ENCODE measurements around the gene DEFB121.
"Not testable (repeated sequence)": the region's sequence is repeated elsewhere in the genome, so short reads cannot be mapped to it uniquely, and the experiment has no call there.

Gene DEFB121

GRCh38 chr20:31406115-31406514 lies at the start of gene DEFB121:
DEFB121 (minus strand) TSS chr20:31406215; CDS start chr20:31406152, 63 bp downstream.
- in situ Hi-C loops (cut with HindIII; ENCODE audit: low sequenced_read_pairs), result loop anchor here (5.0 kb wide), 1 partner anchor 39 kb away; the partner anchor contains the start of gene DEFB118

- in situ Hi-C loops (cut with HindIII; ENCODE audit: low sequenced_read_pairs), result no loop called here
Measured at GRCh38 chr20:31454361-31454760, 48.3 kb upstream of the DEFB121 start.

GRCh38 chr20:31452575-31452974 lies 46.6 kb upstream of the DEFB121 start:
- in situ Hi-C loops (cut with HindIII; ENCODE audit: low sequenced_read_pairs), result no loop called here

GRCh38 chr20:31449511-31450414 lies 43.7 kb upstream of the DEFB121 start:
- in situ Hi-C loops (cut with HindIII; ENCODE audit: low sequenced_read_pairs), result no loop called here

- in situ Hi-C loops (cut with HindIII; ENCODE audit: low sequenced_read_pairs), result no loop called here
Measured at GRCh38 chr20:31446084-31446819, 40.2 kb upstream of the DEFB121 start.

GRCh38 chr20:31440012-31440659 lies 34.1 kb upstream of the DEFB121 start, which contains the start of gene DEFB123:
DEFB123 (plus strand) TSS chr20:31440632; CDS start chr20:31440699, 67 bp downstream.
- in situ Hi-C loops (cut with HindIII; ENCODE audit: low sequenced_read_pairs), result no loop called here

GRCh38 chr20:31430568-31431115 lies 24.6 kb upstream of the DEFB121 start:
- in situ Hi-C loops (cut with HindIII; ENCODE audit: low sequenced_read_pairs), result no loop called here

- in situ Hi-C loops (cut with HindIII; ENCODE audit: low sequenced_read_pairs), result not testable (repeated sequence)
Measured at GRCh38 chr20:31427576-31427975, 21.6 kb upstream of the DEFB121 start.

- in situ Hi-C loops (cut with HindIII; ENCODE audit: low sequenced_read_pairs), result not testable (repeated sequence)
Measured at GRCh38 chr20:31426891-31427551, 21.0 kb upstream of the DEFB121 start.

- in situ Hi-C loops (cut with HindIII; ENCODE audit: low sequenced_read_pairs), result no loop called here
Measured at GRCh38 chr20:31425797-31426196, 19.8 kb upstream of the DEFB121 start.

- in situ Hi-C loops (cut with HindIII; ENCODE audit: low sequenced_read_pairs), result no loop called here
Measured at GRCh38 chr20:31418307-31418706, 12.3 kb upstream of the DEFB121 start.

GRCh38 chr20:31415653-31416052 lies 9.6 kb upstream of the DEFB121 start:
- in situ Hi-C loops (cut with HindIII; ENCODE audit: low sequenced_read_pairs), result no loop called here

GRCh38 chr20:31414381-31414780 lies 8.4 kb upstream of the DEFB121 start:
- in situ Hi-C loops (cut with HindIII; ENCODE audit: low sequenced_read_pairs), result no loop called here

GRCh38 chr20:31410011-31410410 lies 4.0 kb upstream of the DEFB121 start:
- in situ Hi-C loops (cut with HindIII; ENCODE audit: low sequenced_read_pairs), result no loop called here

- in situ Hi-C loops (cut with HindIII; ENCODE audit: low sequenced_read_pairs), result no loop called here
Measured at GRCh38 chr20:31403886-31404285, 2.1 kb downstream of the DEFB121 start.

- in situ Hi-C loops (cut with HindIII; ENCODE audit: low sequenced_read_pairs), result no loop called here
Measured at GRCh38 chr20:31394900-31395299, 11.1 kb downstream of the DEFB121 start.

- in situ Hi-C loops (cut with HindIII; ENCODE audit: low sequenced_read_pairs), result no loop called here
Measured at GRCh38 chr20:31392836-31393235, 13.2 kb downstream of the DEFB121 start.

GRCh38 chr20:31390490-31390889 lies 15.5 kb downstream of the DEFB121 start, which contains the start of gene DEFB119:
DEFB119 (minus strand) TSS chr20:31390590; CDS start chr20:31390483, 107 bp downstream.
- in situ Hi-C loops (cut with HindIII; ENCODE audit: low sequenced_read_pairs), result no loop called here

GRCh38 chr20:31374346-31374745 lies 31.7 kb downstream of the DEFB121 start:
- in situ Hi-C loops (cut with HindIII; ENCODE audit: low sequenced_read_pairs), result no loop called here

GRCh38 chr20:31368301-31368700 lies 37.7 kb downstream of the DEFB121 start, which contains the start of gene DEFB118:
DEFB118 (plus strand) TSS chr20:31368601; CDS start chr20:31368651, 50 bp downstream.
- in situ Hi-C loops (cut with HindIII; ENCODE audit: low sequenced_read_pairs), result loop anchor here (5.0 kb wide), 1 partner anchor 39 kb away; the partner anchor contains the start of gene DEFB121
